GM23248 (cell line): Measurements from ENCODE around the gene GPHN.

Experiments
- EZH2 ChIP-seq: fragments of 200-600 bp; sonication (generic); IDR thresholded peaks from 2 replicates; pipeline ENCODE4 v1.6.1; 2018; ENCODE audit warnings: antibody characterized with exemption, mild to moderate bottlenecking; ENCODE audit not compliant: insufficient read depth, poor library complexity, severe bottlenecking
- EZH2phosphoT487 ChIP-seq: fragments of 200-600 bp; sonication (generic); IDR thresholded peaks from 2 replicates; pipeline ENCODE4 v1.6.1; 2018; ENCODE audit warnings: antibody characterized with exemption, moderate library complexity, mild to moderate bottlenecking, low read depth; ENCODE audit not compliant: insufficient read depth

- no peak for TF ChIP-seq EZH2phosphoT487
- no peak for TF ChIP-seq EZH2
These were observed 116.5 kb downstream of the GPHN start for GRCh38 chr14:66624336-66624937.
